ENCODE results near the gene PLD1.

PLD1 gene

GRCh38 chr3:171850320-171850959 lies 40.2 kb upstream of the PLD1 start:
- ChIA-PET POLR2A (no interaction called here), CTCF (interaction anchor here (0.7 to 1.2 kb wide), 3 partner anchors 9 to 188 kb away, joined by 3 read pairs; no protein-coding TSS in a partner anchor)
- peaks cover 4 to 21% (median 14%) of the 10 kb centered on the region in 4 experiments for H3K4me1 ChIP-seq (ENCODE audit: control extremely low read depth in 1 of 4, control insufficient read depth in 4 of 4, insufficient read depth in 4 of 4, low read length in 3 of 4)
- no peak overlapping the region for H3K4me3 ChIP-seq (ENCODE audit: control insufficient read depth in 1 of 7, extremely low read depth in 1 of 7, insufficient read depth in 4 of 7, low read depth in 2 of 7, low read length in 6 of 7)
- H3K27ac ChIP-seq (ENCODE audit: insufficient read depth in 1 of 2, low read depth in 1 of 2, low read length in 2 of 2, poor library complexity in 1 of 2, severe bottlenecking in 2 of 2): no peak overlapping the region
- no peaks in the 10 kb centered on the region for H3K27me3 ChIP-seq (replicated peaks in 2 of 5; ENCODE audit: control insufficient read depth in 4 of 5, insufficient read depth in 5 of 5, low read length in 4 of 5)
- H3K36me3 ChIP-seq (ENCODE audit: control insufficient read depth in 4 of 4, insufficient read depth in 4 of 4, low read length in 3 of 4): no peaks in the 10 kb centered on the region
- no peak for DNase-seq
- peaks cover 0 to 10% (median 4%) of the 10 kb centered on the region in 5 experiments for H3K9me3 ChIP-seq (ENCODE audit: control extremely low read depth in 1 of 5, control insufficient read depth in 4 of 5, insufficient read depth in 2 of 5, low read depth in 1 of 5, low read length in 4 of 5)
- WGBS (ENCODE audit: insufficient coverage): 80% methylated on average over 1 of the region's 6 CpGs

- Histone ChIP-seq H3K9me3 (ENCODE audit: control extremely low read depth in 1 of 5, control insufficient read depth in 4 of 5, insufficient read depth in 2 of 5, low read depth in 1 of 5, low read length in 4 of 5) (peaks cover 0 to 7% (median 0%) of the 10 kb centered on the region in 5 experiments), H3K27me3 (replicated peaks in 2 of 5; ENCODE audit: control insufficient read depth in 4 of 5, insufficient read depth in 5 of 5, low read length in 4 of 5) (no peaks in the 10 kb centered on the region), H3K4me1 (ENCODE audit: control extremely low read depth in 1 of 4, control insufficient read depth in 4 of 4, insufficient read depth in 4 of 4, low read length in 3 of 4) (peaks cover 4 to 21% (median 14%) of the 10 kb centered on the region in 4 experiments), H3K36me3 (ENCODE audit: control insufficient read depth in 4 of 4, insufficient read depth in 4 of 4, low read length in 3 of 4) (no peaks in the 10 kb centered on the region), H3K4me3 (ENCODE audit: control insufficient read depth in 1 of 7, extremely low read depth in 1 of 7, insufficient read depth in 4 of 7, low read depth in 2 of 7, low read length in 6 of 7) (no peak overlapping the region), H3K27ac (ENCODE audit: insufficient read depth in 1 of 2, low read depth in 1 of 2, low read length in 2 of 2, poor library complexity in 1 of 2, severe bottlenecking in 2 of 2) (no peak overlapping the region)
- ChIA-PET CTCF (interaction anchor here (0.9 kb wide), 1 partner anchor 9 kb away, joined by 3 read pairs; no protein-coding TSS in a partner anchor), POLR2A (no interaction called here)
- WGBS (ENCODE audit: insufficient coverage): 100% methylated on average over 3 of the region's 6 CpGs
- DNase-seq: no peak
These were observed 39.5 kb upstream of the PLD1 start for GRCh38 chr3:171849617-171850319.

GRCh38 chr3:171847595-171848259 lies 37.4 kb upstream of the PLD1 start:
- H3K4me1 ChIP-seq (ENCODE audit: control extremely low read depth in 1 of 4, control insufficient read depth in 4 of 4, insufficient read depth in 4 of 4, low read length in 3 of 4): peaks cover 4 to 21% (median 14%) of the 10 kb centered on the region in 4 experiments
- CTCF ChIA-PET: interaction anchor here (0.7 kb wide), 1 partner anchor 102 kb away, joined by 3 read pairs; no protein-coding TSS in a partner anchor
- no peak overlapping the region for H3K4me3 ChIP-seq (ENCODE audit: control insufficient read depth in 1 of 7, extremely low read depth in 1 of 7, insufficient read depth in 4 of 7, low read depth in 2 of 7, low read length in 6 of 7)
- H3K27me3 ChIP-seq (replicated peaks in 2 of 5; ENCODE audit: control insufficient read depth in 4 of 5, insufficient read depth in 5 of 5, low read length in 4 of 5): no peaks in the 10 kb centered on the region
- 92% methylated on average over 3 of the region's 3 CpGs for WGBS (ENCODE audit: insufficient coverage)
- no peak for DNase-seq
- H3K9me3 ChIP-seq (ENCODE audit: control extremely low read depth in 1 of 5, control insufficient read depth in 4 of 5, insufficient read depth in 2 of 5, low read depth in 1 of 5, low read length in 4 of 5): no peaks in the 10 kb centered on the region
- H3K36me3 ChIP-seq (ENCODE audit: control insufficient read depth in 4 of 4, insufficient read depth in 4 of 4, low read length in 3 of 4): no peaks in the 10 kb centered on the region
- H3K27ac ChIP-seq (ENCODE audit: insufficient read depth in 1 of 2, low read depth in 1 of 2, low read length in 2 of 2, poor library complexity in 1 of 2, severe bottlenecking in 2 of 2): no peak overlapping the region
- POLR2A ChIA-PET: no interaction called here

GRCh38 chr3:171847133-171847532 lies 36.9 kb upstream of the PLD1 start:
- WGBS (ENCODE audit: insufficient coverage): 82% methylated on average over 6 of the region's 6 CpGs
- POLR2A ChIA-PET: no interaction called here

GRCh38 chr3:171846597-171846996 lies 36.3 kb upstream of the PLD1 start:
- Histone ChIP-seq H3K27me3 (replicated peaks in 2 of 5; ENCODE audit: control insufficient read depth in 4 of 5, insufficient read depth in 5 of 5, low read length in 4 of 5) (no peaks in the 10 kb centered on the region), H3K9me3 (ENCODE audit: control extremely low read depth in 1 of 5, control insufficient read depth in 4 of 5, insufficient read depth in 2 of 5, low read depth in 1 of 5, low read length in 4 of 5) (no peaks in the 10 kb centered on the region), H3K4me1 (ENCODE audit: control extremely low read depth in 1 of 4, control insufficient read depth in 4 of 4, insufficient read depth in 4 of 4, low read length in 3 of 4) (peaks cover 4 to 19% (median 15%) of the 10 kb centered on the region in 4 experiments), H3K4me3 (ENCODE audit: control insufficient read depth in 1 of 7, extremely low read depth in 1 of 7, insufficient read depth in 4 of 7, low read depth in 2 of 7, low read length in 6 of 7) (no peak overlapping the region), H3K36me3 (ENCODE audit: control insufficient read depth in 4 of 4, insufficient read depth in 4 of 4, low read length in 3 of 4) (no peaks in the 10 kb centered on the region), H3K27ac (ENCODE audit: insufficient read depth in 1 of 2, low read depth in 1 of 2, low read length in 2 of 2, poor library complexity in 1 of 2, severe bottlenecking in 2 of 2) (no peak overlapping the region)
- 72% methylated on average over 2 of the region's 2 CpGs for WGBS (ENCODE audit: insufficient coverage)
- DNase-seq: peak in 1 of 3 donors; percentile 33
- ChIA-PET CTCF (no interaction called here), POLR2A (no interaction called here)

More at GRCh38 chr3:171847133-171847532, 36.9 kb upstream of the PLD1 start:
- Histone ChIP-seq H3K27me3 (replicated peaks in 2 of 5; ENCODE audit: control insufficient read depth in 4 of 5, insufficient read depth in 5 of 5, low read length in 4 of 5) (no peaks in the 10 kb centered on the region), H3K36me3 (ENCODE audit: control insufficient read depth in 4 of 4, insufficient read depth in 4 of 4, low read length in 3 of 4) (no peaks in the 10 kb centered on the region), H3K9me3 (ENCODE audit: control extremely low read depth in 1 of 5, control insufficient read depth in 4 of 5, insufficient read depth in 2 of 5, low read depth in 1 of 5, low read length in 4 of 5) (no peaks in the 10 kb centered on the region), H3K4me3 (ENCODE audit: control insufficient read depth in 1 of 7, extremely low read depth in 1 of 7, insufficient read depth in 4 of 7, low read depth in 2 of 7, low read length in 6 of 7) (no peak overlapping the region), H3K27ac (ENCODE audit: insufficient read depth in 1 of 2, low read depth in 1 of 2, low read length in 2 of 2, poor library complexity in 1 of 2, severe bottlenecking in 2 of 2) (no peak overlapping the region), H3K4me1 (ENCODE audit: control extremely low read depth in 1 of 4, control insufficient read depth in 4 of 4, insufficient read depth in 4 of 4, low read length in 3 of 4) (peaks cover 4 to 21% (median 14%) of the 10 kb centered on the region in 4 experiments)
- no peak for DNase-seq
- CTCF ChIA-PET: interaction anchor here (0.7 kb wide), 1 partner anchor 102 kb away, joined by 3 read pairs; no protein-coding TSS in a partner anchor

- Histone ChIP-seq H3K27ac (ENCODE audit: insufficient read depth in 1 of 2, low read depth in 1 of 2, low read length in 2 of 2, poor library complexity in 1 of 2, severe bottlenecking in 2 of 2) (no peak overlapping the region), H3K4me1 (ENCODE audit: control extremely low read depth in 1 of 4, control insufficient read depth in 4 of 4, insufficient read depth in 4 of 4, low read length in 3 of 4) (peaks cover 3 to 13% (median 8%) of the 10 kb centered on the region in 4 experiments), H3K27me3 (replicated peaks in 2 of 5; ENCODE audit: control insufficient read depth in 4 of 5, insufficient read depth in 5 of 5, low read length in 4 of 5) (no peaks in the 10 kb centered on the region), H3K36me3 (ENCODE audit: control insufficient read depth in 4 of 4, insufficient read depth in 4 of 4, low read length in 3 of 4) (no peaks in the 10 kb centered on the region), H3K4me3 (ENCODE audit: control insufficient read depth in 1 of 7, extremely low read depth in 1 of 7, insufficient read depth in 4 of 7, low read depth in 2 of 7, low read length in 6 of 7) (no peak overlapping the region), H3K9me3 (ENCODE audit: control extremely low read depth in 1 of 5, control insufficient read depth in 4 of 5, insufficient read depth in 2 of 5, low read depth in 1 of 5, low read length in 4 of 5) (no peaks in the 10 kb centered on the region)
- POLR2A ChIA-PET: no interaction called here
- DNase-seq: no peak
- 80% methylated on average over 2 of the region's 3 CpGs for WGBS (ENCODE audit: insufficient coverage)
- CTCF ChIA-PET: no interaction called here
These were observed 35.4 kb upstream of the PLD1 start for GRCh38 chr3:171845481-171846284.

Measured in common myeloid progenitor, CD34-positive (primary cell).